Activated CD8-positive, alpha-beta memory T cell treated with anti-CD3 and anti-CD28 coated beads for 1 hour (primary cell): ENCODE measurements around the gene PRPH.

ENCODE experiments used
- DNase-seq, 2 donors: peaks; one replicate each; pipeline ENCODE4 v3.0.0-alpha.2; 2020; ENCODE audit warnings: low read depth in 1 of 2; ENCODE audit errors: extremely low read depth in 1 of 2

Gene PRPH

DNA sequence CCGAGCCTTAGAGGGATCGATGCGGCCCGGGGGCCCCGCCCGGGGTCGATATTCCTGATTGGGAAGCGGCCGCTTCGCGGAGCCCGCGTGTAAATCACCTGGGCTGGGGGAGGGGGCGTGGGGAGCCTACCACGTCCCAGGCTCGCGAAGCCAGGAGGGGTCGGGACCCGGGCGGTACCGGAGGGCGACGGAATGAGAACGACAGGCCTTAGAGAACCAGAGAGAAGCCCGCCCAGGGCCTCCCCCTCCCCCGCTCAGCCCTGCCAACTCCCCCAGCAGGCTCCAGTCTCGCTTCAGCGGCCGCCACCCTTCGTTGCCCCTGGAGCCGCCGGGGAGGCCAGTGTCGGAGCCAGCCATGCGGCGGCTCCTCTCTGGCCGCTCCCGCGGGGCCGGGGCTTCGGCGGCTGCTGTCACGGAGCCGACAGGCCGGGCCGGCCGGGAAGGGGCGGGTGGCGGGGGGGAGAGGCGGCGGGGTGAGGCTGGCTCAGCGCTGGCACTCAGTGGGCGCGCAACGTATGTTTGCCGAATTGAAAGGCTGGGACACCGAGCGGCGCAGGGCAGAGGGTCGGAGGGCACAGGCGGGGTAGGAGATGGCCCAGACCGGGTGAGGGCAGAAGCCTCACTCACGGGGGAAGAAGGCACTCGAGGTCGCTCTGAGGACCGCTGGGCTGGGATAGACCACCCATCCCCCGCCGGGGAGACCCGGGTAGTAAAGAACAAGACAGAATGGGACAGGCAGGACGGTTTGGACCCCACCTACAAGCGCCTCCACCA is 50.3 kb downstream of the PRPH start:
- no peak for DNase-seq

DNA sequence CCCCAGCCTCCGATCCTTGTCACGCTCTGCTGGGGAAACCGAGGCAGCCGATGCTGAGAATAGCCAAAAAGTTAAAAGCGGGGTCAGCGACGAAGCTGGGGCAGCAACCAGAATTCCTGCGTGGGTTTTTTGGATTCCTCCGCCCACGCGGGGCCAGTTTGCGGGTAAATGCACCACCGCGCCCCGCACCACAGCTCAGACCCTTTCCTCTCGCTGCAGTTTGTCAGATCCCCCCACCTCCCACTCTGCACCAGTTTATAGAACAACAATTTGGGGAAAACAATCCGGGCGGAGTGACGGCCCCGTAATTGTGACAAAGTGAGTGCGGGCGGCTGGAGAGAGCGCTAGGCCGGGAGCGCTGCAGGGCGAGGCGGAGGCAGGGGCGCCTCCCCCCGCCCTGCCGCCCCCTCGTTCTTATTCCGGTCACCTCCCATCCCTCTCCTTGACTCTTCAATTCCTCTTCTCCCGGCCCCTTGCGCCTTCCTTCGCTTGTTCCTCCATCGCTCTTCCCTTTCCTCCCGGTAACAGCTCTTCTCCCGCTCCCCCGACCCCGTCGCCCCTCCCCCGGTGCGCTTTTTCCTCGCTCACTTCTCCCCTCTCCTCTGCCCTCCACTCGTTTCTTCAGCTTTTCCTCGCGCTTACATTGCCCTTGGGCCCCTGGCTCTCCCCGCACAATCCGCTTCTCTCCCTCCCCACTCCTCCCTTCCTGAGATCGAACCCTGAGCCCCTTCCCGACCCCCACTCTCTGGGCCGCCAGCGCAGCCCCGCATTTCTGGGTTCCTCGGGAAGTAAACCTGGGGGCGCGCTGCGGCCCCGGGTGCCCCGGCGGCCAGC is 51.1 kb downstream of the PRPH start:
- DNase-seq = no peak

DNA sequence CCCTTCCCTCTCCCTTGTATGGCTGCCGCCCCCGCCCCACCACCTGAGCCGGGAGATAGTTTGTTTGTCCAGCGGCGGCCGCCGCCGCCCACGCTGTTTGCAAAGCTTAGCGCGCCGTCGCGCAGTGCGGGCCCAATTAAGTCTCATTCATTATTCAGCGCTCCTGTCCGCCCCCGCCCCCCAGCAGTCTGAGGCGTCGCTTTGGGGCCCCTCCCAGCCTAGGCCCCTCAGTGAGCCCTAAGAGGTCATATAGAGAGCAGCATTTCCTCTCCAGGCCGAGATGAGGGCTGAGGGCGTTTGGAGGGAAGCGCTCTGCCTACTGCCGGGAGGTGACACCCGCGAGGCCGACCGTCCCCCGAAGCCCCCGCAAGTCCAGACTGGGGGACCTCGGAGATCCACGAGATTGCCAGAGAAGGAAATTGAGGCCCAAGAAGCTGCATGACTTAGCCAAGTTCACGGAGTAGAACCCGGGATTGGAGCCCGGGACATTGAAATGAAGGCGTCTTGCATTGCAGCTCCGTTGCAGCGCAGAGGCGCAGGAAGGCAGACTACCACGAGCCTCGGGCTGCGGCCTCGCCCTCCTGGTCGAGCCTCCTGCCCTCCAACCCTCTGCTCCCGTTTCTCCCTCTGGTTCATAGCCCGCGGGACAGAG is 51.8 kb downstream of the PRPH start, which contains the start of gene DNAJC22:
Gene DNAJC22 (plus strand): TSS at position 230 of the 652 bp plus-strand sequence. CDS start 1,985 bp downstream, outside the sequence.
- no peak for DNase-seq

DNA sequence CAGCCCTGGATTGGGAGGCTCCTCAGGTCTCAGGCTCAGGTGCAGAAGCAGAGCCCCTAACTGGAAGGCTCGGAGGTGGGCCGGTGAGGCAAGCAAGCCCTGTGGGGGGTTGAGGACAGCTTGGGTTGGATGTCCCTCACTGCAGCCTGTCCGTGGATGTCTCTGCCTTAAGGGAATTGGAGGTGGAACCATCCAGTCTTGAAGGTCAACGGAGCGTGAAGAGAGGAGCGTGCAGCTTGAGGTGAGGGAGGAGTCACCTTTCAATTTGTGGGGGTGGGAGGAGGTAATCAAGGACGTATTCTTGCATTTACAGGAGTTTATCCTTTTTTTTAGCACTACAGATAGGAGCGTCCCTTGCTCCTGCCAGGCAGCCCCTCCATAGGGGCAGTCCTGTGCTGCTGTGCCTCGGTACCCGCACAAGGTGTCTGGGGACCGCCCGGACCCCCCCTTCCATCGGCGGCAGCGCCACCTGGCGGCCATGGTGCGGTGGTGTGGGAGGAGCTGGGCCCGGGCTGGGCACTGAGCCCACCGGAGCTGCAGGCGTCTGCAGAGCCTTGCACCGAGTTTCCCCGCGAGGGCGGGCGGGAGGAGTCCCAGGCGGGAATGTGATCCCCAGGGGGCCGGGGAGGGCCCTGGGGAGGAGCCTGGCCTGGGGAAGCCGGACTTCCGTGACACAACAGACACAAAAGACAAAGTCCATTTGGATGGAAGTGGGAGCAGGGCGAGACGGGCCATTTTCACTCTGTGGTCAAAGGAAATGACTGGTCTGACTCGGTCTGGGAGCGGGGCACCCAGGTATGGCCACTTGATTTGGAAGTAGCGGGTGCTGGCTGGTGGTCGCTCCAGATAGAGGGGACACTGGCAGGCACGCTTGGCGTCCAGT is 52.6 kb downstream of the PRPH start:
- peak; percentile 36 to 78 for DNase-seq
